Mucosa of stomach (tissue), 1 donor: ENCODE results near the gene TWIST2.

Source experiments
- H3K27me3 ChIP-seq: one replicate; pipeline ENCODE4 v1.7.0; 2013; ENCODE audit warnings: mild to moderate bottlenecking, low read length; ENCODE audit not compliant: control insufficient read depth, insufficient read depth
- H3K36me3 ChIP-seq: one replicate; pipeline ENCODE4 v1.7.0; 2013; ENCODE audit warnings: low read length; ENCODE audit not compliant: control insufficient read depth, insufficient read depth
- H3K4me1 ChIP-seq: one replicate; pipeline ENCODE4 v1.7.0; 2013; ENCODE audit warnings: mild to moderate bottlenecking, low read length; ENCODE audit not compliant: control insufficient read depth, insufficient read depth
- H3K4me3 ChIP-seq: one replicate; pipeline ENCODE4 v1.7.0; 2013; ENCODE audit warnings: low read length
- H3K9ac ChIP-seq: one replicate; pipeline ENCODE4 v1.7.0; 2013; ENCODE audit warnings: mild to moderate bottlenecking, low read length, moderate library complexity
- H3K9me3 ChIP-seq: one replicate; pipeline ENCODE4 v1.7.0; 2013; ENCODE audit warnings: mild to moderate bottlenecking, low read length, moderate library complexity; ENCODE audit not compliant: control insufficient read depth
- donor health status: Pancreatic carcinoma.

Gene TWIST2

DNA sequence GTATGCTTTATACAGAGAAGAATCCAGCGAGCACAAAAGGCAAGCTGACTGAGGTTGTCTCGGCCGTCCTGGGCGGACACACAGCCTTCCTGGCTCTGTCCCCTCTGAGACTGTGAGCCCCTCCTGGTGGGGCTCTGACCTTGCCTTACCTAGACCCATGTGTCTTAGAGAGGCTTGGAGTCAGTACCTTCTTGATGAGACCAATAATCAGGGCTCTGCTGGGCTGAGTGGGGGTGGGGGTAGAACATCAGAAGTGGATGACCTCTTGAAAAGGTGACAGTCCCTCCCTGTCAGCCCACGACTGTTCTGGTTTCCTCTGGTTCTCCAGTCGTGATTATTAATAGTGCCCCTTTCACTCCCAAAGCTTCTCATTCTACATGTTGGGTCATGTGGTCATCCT is 31.2 kb downstream of the TWIST2 start:
- Histone ChIP-seq H3K9ac (no peak overlapping the region), H3K4me3 (no peak overlapping the region), H3K36me3 (no peaks in the 10 kb centered on the region), H3K27me3 (no peaks in the 10 kb centered on the region), H3K4me1 (no peaks in the 10 kb centered on the region), H3K9me3 (no peaks in the 10 kb centered on the region)

- no peaks in the 10 kb centered on the region for H3K9me3 ChIP-seq
- no peak overlapping the region for H3K4me3 ChIP-seq
- H3K4me1 ChIP-seq, result no peaks in the 10 kb centered on the region
- H3K9ac ChIP-seq, result no peak overlapping the region
- no peaks in the 10 kb centered on the region for H3K27me3 ChIP-seq
- H3K36me3 ChIP-seq, result no peaks in the 10 kb centered on the region
Observed at GRCh38 chr2:238879621-238880377, 31.9 kb downstream of the TWIST2 start.

DNA sequence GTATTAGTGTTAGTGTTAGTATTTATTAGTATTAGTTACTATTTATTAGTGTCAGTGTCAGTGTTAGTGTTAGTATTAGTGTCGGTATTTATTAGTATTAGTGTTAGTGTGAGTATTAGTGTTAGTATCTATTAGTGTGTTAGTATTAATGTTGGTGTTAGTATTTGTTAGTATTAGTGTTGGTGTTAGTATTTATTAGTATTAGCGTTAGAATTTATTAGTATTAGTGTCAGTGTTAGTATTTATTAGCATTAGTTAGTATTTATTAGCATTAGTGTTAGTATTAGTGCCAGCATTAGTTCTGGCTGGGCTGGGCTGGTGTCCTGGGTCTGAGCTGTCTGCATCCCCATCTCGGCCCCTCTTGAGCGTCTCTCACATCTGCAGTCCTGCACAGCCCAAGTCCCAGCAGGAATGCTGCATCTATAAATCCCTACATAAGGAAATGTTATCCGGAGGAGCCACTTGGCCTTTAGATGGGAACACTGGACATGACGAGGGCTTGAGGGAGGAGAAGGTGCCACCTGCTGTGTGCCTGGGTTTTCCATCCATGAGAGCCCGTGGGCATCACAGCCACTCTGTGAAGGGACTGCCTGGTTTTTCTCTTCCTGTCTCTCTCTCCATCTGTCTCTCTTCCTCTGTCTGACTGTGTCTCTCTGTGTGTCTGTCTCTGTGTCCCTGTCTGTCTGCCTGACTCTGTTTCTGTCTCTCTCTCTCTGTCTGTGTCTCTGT is 33.6 kb downstream of the TWIST2 start:
- no peaks in the 10 kb centered on the region for H3K36me3 ChIP-seq
- H3K9me3 ChIP-seq, result no peaks in the 10 kb centered on the region
- H3K9ac ChIP-seq, result no peak overlapping the region
- no peaks in the 10 kb centered on the region for H3K27me3 ChIP-seq
- no peaks in the 10 kb centered on the region for H3K4me1 ChIP-seq
- H3K4me3 ChIP-seq, result no peak overlapping the region

DNA sequence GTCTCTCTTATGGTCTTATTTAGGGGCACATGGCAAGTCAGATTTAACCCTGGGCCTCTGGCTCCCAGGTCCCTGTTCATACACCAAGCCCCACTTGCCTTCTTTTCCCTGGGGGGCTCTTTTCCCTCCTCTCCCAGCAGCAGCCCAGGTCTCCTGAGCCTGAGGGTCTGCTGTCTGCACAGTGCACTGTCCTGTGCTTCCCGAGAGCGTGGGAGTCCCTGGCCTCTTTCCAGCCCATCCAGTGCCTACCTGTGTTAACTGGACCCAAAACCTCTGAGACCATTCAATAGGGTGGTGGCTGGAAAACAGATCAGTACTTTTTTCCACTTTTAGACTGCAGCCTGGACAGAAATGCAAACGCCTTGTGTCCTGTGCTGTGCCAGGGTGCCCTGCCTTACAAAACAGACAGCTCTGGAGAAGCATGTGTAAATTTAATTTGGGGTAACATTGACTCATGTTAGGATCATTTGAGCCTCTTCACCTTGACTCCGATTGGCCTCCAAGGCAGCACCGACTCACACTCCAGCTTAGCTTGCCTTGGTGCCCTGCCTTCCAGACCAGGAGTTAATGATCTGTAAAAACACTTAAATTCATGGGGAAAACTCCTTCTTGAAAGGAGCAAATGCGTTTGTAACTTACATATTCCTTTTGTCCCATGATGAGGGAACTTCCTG is 34.3 kb downstream of the TWIST2 start:
- Histone ChIP-seq H3K36me3 (no peaks in the 10 kb centered on the region), H3K9ac (no peak overlapping the region), H3K4me3 (no peak overlapping the region), H3K9me3 (no peaks in the 10 kb centered on the region), H3K4me1 (no peaks in the 10 kb centered on the region), H3K27me3 (no peaks in the 10 kb centered on the region)

- no peaks in the 10 kb centered on the region for H3K9me3 ChIP-seq
- no peak overlapping the region for H3K9ac ChIP-seq
- H3K36me3 ChIP-seq, result no peaks in the 10 kb centered on the region
- H3K4me3 ChIP-seq, result no peak overlapping the region
- H3K4me1 ChIP-seq, result no peaks in the 10 kb centered on the region
- no peaks in the 10 kb centered on the region for H3K27me3 ChIP-seq
Observed at GRCh38 chr2:238883421-238883901, 35.6 kb downstream of the TWIST2 start.

DNA sequence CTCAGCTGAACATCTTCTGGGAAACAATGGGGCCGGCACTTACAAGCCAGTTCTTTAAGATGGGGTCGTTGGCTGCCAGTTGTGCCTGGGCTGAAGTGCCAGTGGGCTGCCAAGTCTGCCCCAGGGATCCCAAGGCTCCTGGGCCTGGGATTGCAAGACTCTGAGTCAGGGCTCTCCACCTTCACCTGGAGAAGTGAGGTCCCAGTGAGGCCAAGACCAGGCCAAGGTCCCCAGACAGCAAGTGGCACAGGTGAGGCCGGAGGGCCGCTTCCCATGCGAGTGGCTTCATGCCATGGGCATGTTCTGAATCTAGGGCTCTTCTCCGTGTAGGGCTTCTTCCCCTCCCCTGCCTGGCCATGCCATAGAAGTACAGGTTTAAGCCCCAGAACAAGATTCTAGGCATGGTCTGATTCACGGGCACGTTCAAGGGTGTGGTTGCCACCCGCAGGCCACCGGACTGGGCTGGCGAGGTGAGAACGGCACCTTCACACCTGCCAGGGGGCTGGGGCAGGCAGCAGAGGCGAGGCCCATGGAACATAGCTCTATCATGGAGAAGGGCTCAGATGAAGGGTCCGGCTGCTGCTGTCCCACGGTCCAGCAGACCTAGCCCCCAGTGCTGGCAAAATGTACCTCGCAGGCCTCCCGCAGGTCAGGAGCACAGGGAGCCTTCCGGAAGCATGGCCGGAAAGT is 36.4 kb downstream of the TWIST2 start:
- Histone ChIP-seq H3K9me3 (no peaks in the 10 kb centered on the region), H3K36me3 (no peaks in the 10 kb centered on the region), H3K4me3 (no peak overlapping the region), H3K9ac (no peak overlapping the region), H3K4me1 (no peaks in the 10 kb centered on the region), H3K27me3 (no peaks in the 10 kb centered on the region)

DNA sequence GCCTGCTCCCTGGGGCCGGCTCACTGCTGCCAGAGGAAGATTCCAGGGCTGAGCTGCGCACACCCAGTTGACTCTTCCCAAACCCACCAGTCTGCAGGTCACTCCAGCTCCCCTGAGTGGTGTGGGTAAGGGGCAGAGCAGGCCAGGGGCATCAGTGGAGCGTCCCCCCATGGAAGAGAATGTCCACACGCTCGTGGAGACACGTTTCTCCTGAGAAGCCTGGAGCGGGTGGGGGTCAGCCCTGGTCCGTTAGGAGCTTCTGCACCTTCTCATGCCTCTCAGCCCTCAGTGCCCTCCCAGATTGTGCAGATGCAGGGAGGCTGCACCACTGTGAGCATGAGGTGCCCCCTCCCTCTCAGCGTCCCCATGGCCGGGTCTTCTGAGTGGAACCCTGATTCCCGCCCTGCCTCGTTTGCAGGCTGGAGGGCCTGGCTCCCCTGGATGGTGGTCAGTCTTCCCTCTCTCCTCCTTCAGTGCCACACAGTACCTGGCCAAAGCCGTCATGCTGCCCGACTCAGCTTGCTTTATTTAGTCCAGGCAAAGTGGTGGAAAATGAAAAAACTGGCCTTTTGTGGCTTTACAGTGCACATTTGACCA is 37.0 kb downstream of the TWIST2 start:
- H3K4me1 ChIP-seq, result no peaks in the 10 kb centered on the region
- H3K9ac ChIP-seq, result no peak overlapping the region
- no peaks in the 10 kb centered on the region for H3K27me3 ChIP-seq
- no peaks in the 10 kb centered on the region for H3K36me3 ChIP-seq
- no peaks in the 10 kb centered on the region for H3K9me3 ChIP-seq
- no peak overlapping the region for H3K4me3 ChIP-seq

DNA sequence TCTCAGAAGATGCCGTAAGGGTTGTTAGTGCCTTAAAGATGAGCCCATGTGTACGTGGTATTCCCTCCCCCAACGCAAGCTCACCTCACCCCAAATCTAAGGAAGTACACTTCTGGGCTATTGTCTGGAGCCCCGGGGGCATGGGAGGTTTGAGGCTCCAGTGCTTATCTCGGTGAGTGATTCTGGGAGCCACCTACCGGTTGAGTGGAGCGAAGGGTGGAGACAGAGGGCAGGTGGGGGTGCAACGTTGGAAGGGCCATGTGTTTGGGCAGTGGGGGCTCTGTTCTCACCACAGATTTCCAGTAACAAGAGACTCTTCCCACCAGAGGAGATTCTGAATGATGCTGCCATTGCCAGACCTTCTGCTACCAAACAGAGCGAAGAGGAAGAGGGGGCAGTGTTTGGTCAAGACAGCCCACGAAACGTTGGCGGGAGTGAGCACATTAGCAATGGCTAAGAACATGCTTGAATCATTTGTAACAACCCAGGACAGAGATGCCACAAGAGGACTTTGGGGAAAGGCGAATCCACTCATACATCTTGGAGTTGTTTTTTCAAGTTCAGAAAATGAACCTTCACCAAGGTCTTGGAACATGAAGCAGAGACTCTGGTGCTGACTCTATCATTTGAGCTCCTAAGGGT is 38.7 kb downstream of the TWIST2 start:
- no peaks in the 10 kb centered on the region for H3K9me3 ChIP-seq
- no peaks in the 10 kb centered on the region for H3K27me3 ChIP-seq
- no peaks in the 10 kb centered on the region for H3K36me3 ChIP-seq
- H3K4me1 ChIP-seq, result no peaks in the 10 kb centered on the region
- H3K9ac ChIP-seq, result no peak overlapping the region
- no peak overlapping the region for H3K4me3 ChIP-seq

- Histone ChIP-seq H3K27me3 (no peaks in the 10 kb centered on the region), H3K36me3 (no peaks in the 10 kb centered on the region), H3K9ac (no peak overlapping the region), H3K9me3 (no peaks in the 10 kb centered on the region), H3K4me3 (no peak overlapping the region), H3K4me1 (no peaks in the 10 kb centered on the region)
Observed at GRCh38 chr2:238887616-238888015, 39.7 kb downstream of the TWIST2 start.

GRCh38 chr2:238888781-238889180 is 40.9 kb downstream of the TWIST2 start:
- Histone ChIP-seq H3K36me3 (no peaks in the 10 kb centered on the region), H3K4me3 (no peak overlapping the region), H3K9ac (no peak overlapping the region), H3K27me3 (no peaks in the 10 kb centered on the region), H3K9me3 (no peaks in the 10 kb centered on the region), H3K4me1 (no peaks in the 10 kb centered on the region)

DNA sequence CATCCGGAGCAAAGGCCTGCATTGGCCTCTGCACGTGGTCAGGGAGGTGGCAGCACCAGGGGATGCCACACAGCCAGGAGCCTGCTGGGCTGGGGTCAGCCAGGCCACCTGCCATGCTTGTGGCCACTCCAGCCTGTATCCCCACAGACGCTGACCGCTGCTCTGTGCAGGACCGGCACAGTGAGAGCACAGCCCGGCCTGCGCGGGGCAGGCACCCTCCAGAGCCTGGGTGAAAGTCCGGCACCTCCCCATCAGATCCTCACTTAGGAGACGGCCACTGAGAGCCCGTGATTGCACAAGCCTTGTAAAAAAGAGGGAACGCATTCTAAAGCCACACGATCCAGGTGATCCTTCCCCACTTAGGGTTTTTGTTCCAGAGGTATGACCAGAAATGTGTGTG is 42.2 kb downstream of the TWIST2 start:
- peaks cover under 1% of the 10 kb centered on the region for H3K4me1 ChIP-seq
- no peak overlapping the region for H3K9ac ChIP-seq
- H3K4me3 ChIP-seq, result no peak overlapping the region
- no peaks in the 10 kb centered on the region for H3K27me3 ChIP-seq
- no peaks in the 10 kb centered on the region for H3K36me3 ChIP-seq
- H3K9me3 ChIP-seq, result no peaks in the 10 kb centered on the region
